Tibial nerve (tissue), 4 donors: Measurements from ENCODE around the gene MXI1. TPM values are rescaled to one million over a fixed set of nuclear protein-coding genes. Genes with fewer than 3 reads are reported as not detected.

Source experiments
- DNase-seq, 2 donors: peaks; one replicate each; pipeline ENCODE4 v3.0.0-alpha.2; 2019; ENCODE audit warnings: low spot score in 2 of 2
- H3K27ac ChIP-seq, 4 donors: fragments of 200-600 bp; sonication (generic) in 3 of 4; one replicate each; pipeline ENCODE4 v1.5.1; 2017 to 2019; ENCODE audit warnings: mild to moderate bottlenecking in 1 of 4
- H3K27me3 ChIP-seq, 2 donors: fragments of 200-600 bp; sonication (generic) in 1 of 2; one replicate each; pipeline versions ENCODE4 v1.5.1 to v1.6.0; 2017 to 2019
- H3K36me3 ChIP-seq, 3 donors: fragments of 200-600 bp; sonication (generic); one replicate each; pipeline ENCODE4 v1.5.1; 2018 to 2019
- H3K4me1 ChIP-seq, 4 donors: fragments of 200-600 bp; sonication (generic) in 3 of 4; one replicate each; pipeline ENCODE4 v1.5.1; 2017 to 2019
- H3K4me3 ChIP-seq, 4 donors: fragments of 200-600 bp; sonication (generic) in 3 of 4; one replicate each; pipeline ENCODE4 v1.5.1; 2017 to 2019; ENCODE audit warnings: mild to moderate bottlenecking in 1 of 4, moderate library complexity in 1 of 4
- H3K9me3 ChIP-seq, 4 donors: fragments of 200-600 bp; sonication (generic) in 3 of 4; one replicate each; pipeline ENCODE4 v1.5.1; 2017 to 2019
- CTCF ChIP-seq, 5 experiments: fragments of 200-600 bp in 3 of 5; fragments of 450-650 bp in 2 of 5; sonication (generic) in 3 of 5; IDR thresholded peaks; one replicate each; pipeline ENCODE4 v1.5.1; 2016 to 2019; ENCODE audit warnings: antibody characterized with exemption in 5 of 5, mild to moderate bottlenecking in 3 of 5, moderate library complexity in 2 of 5
- EP300 ChIP-seq, 2 donors: sonication (generic); formaldehyde crosslinking; IDR thresholded peaks; one replicate each; pipeline ENCODE4 v1.6.1; 2017; ENCODE audit warnings: antibody characterized with exemption in 2 of 2, mild to moderate bottlenecking in 1 of 2
- POLR2A ChIP-seq, 2 donors: fragments of 450-650 bp; IDR thresholded peaks; one replicate each; pipeline ENCODE4 v1.6.1; 2017; ENCODE audit warnings: antibody characterized with exemption in 2 of 2, mild to moderate bottlenecking in 2 of 2, moderate library complexity in 2 of 2
- WGBS, 2 donors: methylation state at CpG; one replicate each; pipeline ENCODE4 v1.1.5; 2018; 5-methylcytosine and 5-hydroxymethylcytosine counted together
- total RNA-seq, 4 donors: library from RNA; depleted of rRNA; stranded (reverse); fragments of >200 nt; gene quantifications; one replicate each; pipeline ENCODE4 v1.1.0, GENCODE V29; 2016

Gene MXI1
- total RNA-seq, 4 donors from 2014 or later: 103 to 131 (median 123) TPM

GRCh38 chr10:110216240-110216639 lies 8.8 kb downstream of the MXI1 start:
- Histone ChIP-seq H3K27ac (no peak overlapping the region), H3K36me3 (no peaks in the 10 kb centered on the region), H3K4me1 (peaks cover 0 to 34% (median 5%) of the 10 kb centered on the region in 4 donors), H3K4me3 (no peak overlapping the region), H3K9me3 (no peaks in the 10 kb centered on the region), H3K27me3 (no peaks in the 10 kb centered on the region)
- DNase-seq: no peak
- TF ChIP-seq CTCF (IDR thresholded peaks at IDR 0.05) (no peak), POLR2A (IDR thresholded peaks at IDR 0.05) (no peak), EP300 (IDR thresholded peaks at IDR 0.05) (no peak)

GRCh38 chr10:110216942-110217661 lies 9.7 kb downstream of the MXI1 start:
- 68 to 84% methylated on average over 5 of the region's 5 CpGs for WGBS, 2 donors
- Histone ChIP-seq H3K9me3 (no peaks in the 10 kb centered on the region), H3K27me3 (no peaks in the 10 kb centered on the region), H3K36me3 (no peaks in the 10 kb centered on the region), H3K4me3 (no peak overlapping the region), H3K4me1 (peaks cover 0 to 35% (median 8%) of the 10 kb centered on the region in 4 donors), H3K27ac (no peak overlapping the region)
- no peak for DNase-seq
- TF ChIP-seq EP300 (IDR thresholded peaks at IDR 0.05) (no peak), POLR2A (IDR thresholded peaks at IDR 0.05) (no peak), CTCF (IDR thresholded peaks at IDR 0.05) (no peak)

DNA sequence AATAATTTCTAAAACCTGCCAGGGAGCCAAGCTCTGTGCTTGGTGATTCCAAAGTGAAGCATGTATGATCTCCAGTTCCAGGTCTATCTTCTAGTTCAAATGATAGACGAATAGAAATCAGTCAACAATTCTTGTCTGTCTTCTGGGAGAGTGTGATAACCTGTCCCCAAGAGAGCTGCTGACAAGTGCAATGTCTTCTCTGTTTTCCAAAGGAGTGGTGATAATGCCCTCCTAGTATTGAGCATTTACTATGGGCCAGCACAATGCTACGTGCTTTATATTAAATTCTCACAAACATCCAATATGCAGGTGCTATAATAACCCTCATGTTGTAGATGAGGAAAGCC lies 10.2 kb downstream of the MXI1 start:
- H3K27me3 ChIP-seq: no peaks in the 10 kb centered on the region
- 89 to 95% methylated on average over 2 of the region's 2 CpGs for WGBS, 2 donors
- no peaks in the 10 kb centered on the region for H3K36me3 ChIP-seq
- H3K4me3 ChIP-seq: no peak overlapping the region
- H3K4me1 ChIP-seq: peaks cover 0 to 35% (median 9%) of the 10 kb centered on the region in 4 donors
- H3K9me3 ChIP-seq: no peaks in the 10 kb centered on the region
- no peak overlapping the region for H3K27ac ChIP-seq
- DNase-seq: no peak
- TF ChIP-seq CTCF (IDR thresholded peaks at IDR 0.05) (no peak), POLR2A (IDR thresholded peaks at IDR 0.05) (no peak), EP300 (IDR thresholded peaks at IDR 0.05) (no peak)

DNA sequence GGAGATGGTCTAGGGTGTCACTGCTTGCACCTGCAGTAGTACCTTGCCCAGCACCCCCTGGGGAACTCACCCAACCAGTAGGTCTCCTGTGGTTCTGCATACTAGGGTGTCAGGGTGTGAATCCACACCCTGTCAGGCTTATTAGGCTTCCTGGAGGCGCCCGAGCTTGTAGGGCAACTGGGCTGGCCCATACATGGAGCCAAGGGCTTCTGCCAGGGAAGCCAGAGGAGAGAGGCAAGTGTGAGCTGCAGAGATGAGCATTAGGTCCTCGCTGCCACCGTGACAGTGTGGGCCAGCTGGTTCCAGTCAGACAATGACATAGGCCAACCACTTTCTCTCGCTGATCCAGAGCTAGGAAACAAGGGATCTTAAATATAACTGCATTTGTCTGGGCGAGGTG lies 11.2 kb downstream of the MXI1 start:
- TF ChIP-seq CTCF (IDR thresholded peaks at IDR 0.05) (no peak), EP300 (IDR thresholded peaks at IDR 0.05) (no peak)
- H3K27me3 ChIP-seq: no peaks in the 10 kb centered on the region
- DNase-seq: no peak
- 71 to 89% methylated on average over 4 to 6 of the region's 6 CpGs for WGBS, 2 donors
- H3K4me1 ChIP-seq: peaks cover 0 to 36% (median 9%) of the 10 kb centered on the region in 4 donors
- H3K9me3 ChIP-seq: no peaks in the 10 kb centered on the region
- H3K27ac ChIP-seq: no peak overlapping the region
- no peak overlapping the region for H3K4me3 ChIP-seq
- no peaks in the 10 kb centered on the region for H3K36me3 ChIP-seq

- Histone ChIP-seq H3K27me3 (no peaks in the 10 kb centered on the region), H3K36me3 (no peaks in the 10 kb centered on the region), H3K9me3 (no peaks in the 10 kb centered on the region), H3K4me3 (no peak overlapping the region), H3K4me1 (peaks cover 0 to 32% (median 9%) of the 10 kb centered on the region in 4 donors), H3K27ac (peak overlapping the region in 1 of 4 donors; percentile 92)
- 85 to 86% methylated on average over 7 of the region's 7 CpGs for WGBS, 2 donors
- DNase-seq: no peak
- TF ChIP-seq CTCF (IDR thresholded peaks at IDR 0.05): no peak
Measured at GRCh38 chr10:110219884-110220283, 12.5 kb downstream of the MXI1 start.
